ENCODE data around the gene EXOC3L2. TPM values are rescaled to one million over a fixed set of nuclear protein-coding genes. Genes with fewer than 3 reads are reported as not detected.

Gene EXOC3L2
- total RNA-seq, 1 donor from 2014 or later = not detected

- Mint-ChIP-seq H3K36me3 (ENCODE audit: insufficient read depth) (no peaks in the 10 kb centered on the region), H3K27ac (no peak overlapping the region), H3K9me3 (ENCODE audit: low read depth) (no peaks in the 10 kb centered on the region), H3K27me3 (no peaks in the 10 kb centered on the region), H3K4me1 (ENCODE audit: low read depth) (peaks cover 7% of the 10 kb centered on the region), H3K4me3 (ENCODE audit: low read depth) (no peak overlapping the region)
- no peak for DNase-seq (ENCODE audit: low spot score, unreplicated experiment)
- TF ChIP-seq, protein P1, sequence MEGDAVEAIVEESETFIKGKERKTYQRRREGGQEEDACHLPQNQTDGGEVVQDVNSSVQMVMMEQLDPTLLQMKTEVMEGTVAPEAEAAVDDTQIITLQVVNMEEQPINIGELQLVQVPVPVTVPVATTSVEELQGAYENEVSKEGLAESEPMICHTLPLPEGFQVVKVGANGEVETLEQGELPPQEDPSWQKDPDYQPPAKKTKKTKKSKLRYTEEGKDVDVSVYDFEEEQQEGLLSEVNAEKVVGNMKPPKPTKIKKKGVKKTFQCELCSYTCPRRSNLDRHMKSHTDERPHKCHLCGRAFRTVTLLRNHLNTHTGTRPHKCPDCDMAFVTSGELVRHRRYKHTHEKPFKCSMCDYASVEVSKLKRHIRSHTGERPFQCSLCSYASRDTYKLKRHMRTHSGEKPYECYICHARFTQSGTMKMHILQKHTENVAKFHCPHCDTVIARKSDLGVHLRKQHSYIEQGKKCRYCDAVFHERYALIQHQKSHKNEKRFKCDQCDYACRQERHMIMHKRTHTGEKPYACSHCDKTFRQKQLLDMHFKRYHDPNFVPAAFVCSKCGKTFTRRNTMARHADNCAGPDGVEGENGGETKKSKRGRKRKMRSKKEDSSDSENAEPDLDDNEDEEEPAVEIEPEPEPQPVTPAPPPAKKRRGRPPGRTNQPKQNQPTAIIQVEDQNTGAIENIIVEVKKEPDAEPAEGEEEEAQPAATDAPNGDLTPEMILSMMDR (IDR thresholded peaks at IDR 0.05; ENCODE audit: unreplicated experiment) = no peak
Observed at GRCh38 chr19:45169602-45170001, 75.6 kb downstream of the EXOC3L2 start.

DNA sequence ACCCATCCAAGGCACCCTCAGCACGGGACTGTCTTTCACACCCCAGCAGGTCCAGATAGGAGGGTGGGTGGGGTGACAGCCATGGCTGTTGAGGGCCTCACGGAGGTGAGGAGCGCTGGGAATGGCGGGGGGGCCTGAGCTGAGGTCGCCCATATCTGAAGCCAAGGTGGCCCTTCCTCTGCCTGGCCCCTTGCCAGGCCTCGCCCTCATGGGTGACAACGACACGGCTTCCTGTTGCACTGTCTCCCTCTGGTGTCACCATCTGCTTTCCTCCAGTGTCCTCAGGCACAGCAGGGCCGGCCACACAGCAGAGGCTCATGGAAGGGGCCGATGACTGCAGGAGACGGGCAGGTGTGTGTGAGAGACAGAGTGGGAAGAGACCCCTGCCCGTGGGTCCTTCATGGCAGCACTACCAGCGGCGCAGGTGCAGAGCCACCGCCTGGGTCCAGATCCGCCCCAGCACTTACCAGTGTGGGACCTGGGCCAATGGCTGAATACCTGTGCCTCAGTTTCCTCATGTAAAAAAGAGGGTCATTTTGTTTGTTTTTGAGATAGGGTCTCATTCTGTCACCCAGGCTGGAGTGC is 76.3 kb downstream of the EXOC3L2 start:
- H3K4me1 Mint-ChIP-seq (ENCODE audit: low read depth) = peaks cover 7% of the 10 kb centered on the region
- no peak overlapping the region for H3K27ac Mint-ChIP-seq
- no peaks in the 10 kb centered on the region for H3K9me3 Mint-ChIP-seq (ENCODE audit: low read depth)
- H3K4me3 Mint-ChIP-seq (ENCODE audit: low read depth) = no peak overlapping the region
- DNase-seq (ENCODE audit: low spot score, unreplicated experiment) = no peak
- H3K27me3 Mint-ChIP-seq = no peaks in the 10 kb centered on the region
- TF ChIP-seq, protein P1 (IDR thresholded peaks at IDR 0.05; ENCODE audit: unreplicated experiment) = no peak
- no peaks in the 10 kb centered on the region for H3K36me3 Mint-ChIP-seq (ENCODE audit: insufficient read depth)

DNA sequence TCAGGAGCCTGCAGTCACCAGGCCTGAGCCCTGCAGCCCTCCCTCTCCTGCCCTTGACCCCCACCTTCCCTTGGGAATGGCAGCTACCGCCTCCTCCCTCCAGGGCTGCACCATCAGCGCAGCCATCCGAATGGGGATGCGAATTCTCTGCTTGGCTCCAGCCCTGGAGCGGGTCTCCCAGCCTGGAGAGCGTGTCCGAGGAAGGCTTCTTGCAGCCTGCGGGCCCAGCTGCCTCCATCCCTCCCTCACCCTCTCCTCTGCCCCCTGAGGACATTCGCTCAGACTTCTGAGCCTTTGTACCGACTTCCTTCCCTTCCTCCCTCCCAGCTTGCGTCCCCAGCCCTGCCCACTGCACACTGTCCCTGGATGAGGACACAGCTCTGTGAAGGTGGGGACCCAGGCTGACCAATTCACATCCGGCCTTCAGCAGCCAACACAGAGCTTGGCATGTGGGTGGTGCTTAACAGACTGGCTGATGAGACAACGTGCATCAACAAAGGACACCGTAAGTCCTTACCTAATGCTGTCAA is 78.4 kb downstream of the EXOC3L2 start:
- TF ChIP-seq, protein P1 (IDR thresholded peaks at IDR 0.05; ENCODE audit: unreplicated experiment) = no peak
- Mint-ChIP-seq H3K27me3 (no peaks in the 10 kb centered on the region), H3K4me1 (ENCODE audit: low read depth) (peaks cover 7% of the 10 kb centered on the region), H3K9me3 (ENCODE audit: low read depth) (no peaks in the 10 kb centered on the region), H3K4me3 (ENCODE audit: low read depth) (no peak overlapping the region), H3K27ac (no peak overlapping the region), H3K36me3 (ENCODE audit: insufficient read depth) (no peaks in the 10 kb centered on the region)
- DNase-seq (ENCODE audit: low spot score, unreplicated experiment) = no peak

GRCh38 chr19:45164577-45165335 is 80.5 kb downstream of the EXOC3L2 start:
- no peak for DNase-seq (ENCODE audit: low spot score, unreplicated experiment)
- H3K27me3 Mint-ChIP-seq = peaks cover 8% of the 10 kb centered on the region
- no peaks in the 10 kb centered on the region for H3K36me3 Mint-ChIP-seq (ENCODE audit: insufficient read depth)
- H3K4me3 Mint-ChIP-seq (ENCODE audit: low read depth) = no peak overlapping the region
- TF ChIP-seq, protein P1 (IDR thresholded peaks at IDR 0.05; ENCODE audit: unreplicated experiment) = no peak
- no peak overlapping the region for H3K27ac Mint-ChIP-seq
- H3K9me3 Mint-ChIP-seq (ENCODE audit: low read depth) = no peaks in the 10 kb centered on the region
- H3K4me1 Mint-ChIP-seq (ENCODE audit: low read depth) = peaks cover 9% of the 10 kb centered on the region

- H3K4me3 Mint-ChIP-seq (ENCODE audit: low read depth) = no peak overlapping the region
- H3K27ac Mint-ChIP-seq = no peak overlapping the region
- DNase-seq (ENCODE audit: low spot score, unreplicated experiment) = no peak
- H3K4me1 Mint-ChIP-seq (ENCODE audit: low read depth) = peaks cover 9% of the 10 kb centered on the region
- H3K9me3 Mint-ChIP-seq (ENCODE audit: low read depth) = no peaks in the 10 kb centered on the region
- H3K27me3 Mint-ChIP-seq = peaks cover 8% of the 10 kb centered on the region
- TF ChIP-seq, protein P1 (IDR thresholded peaks at IDR 0.05; ENCODE audit: unreplicated experiment) = no peak
- H3K36me3 Mint-ChIP-seq (ENCODE audit: insufficient read depth) = no peaks in the 10 kb centered on the region
Observed at GRCh38 chr19:45163751-45164460, 81.3 kb downstream of the EXOC3L2 start.
